CD4-positive, alpha-beta memory T cell (primary cell): ENCODE results near the gene RAD18. TPM values are rescaled to one million over a fixed set of nuclear protein-coding genes. Genes with fewer than 3 reads are reported as not detected.

Experiments used
- CTCF ChIA-PET: fragments of 350-600 bp; sonication (Branson Sonifier 250); formaldehyde crosslinking; loops from one replicate; lab custom pipeline; 2021; ENCODE audit warnings: inconsistent platforms; ENCODE audit not compliant: partially characterized antibody; lab: Charles Lee
- POLR2A ChIA-PET: fragments of 350-600 bp; sonication (Branson Sonifier 250); formaldehyde crosslinking; loops from one replicate; lab custom pipeline; 2021; ENCODE audit not compliant: partially characterized antibody; lab: Charles Lee
- DNase-seq, 5 donors: peaks; one replicate each; pipeline versions ENCODE4 v3.0.0 to v3.0.0-alpha.2; 2020 to 2022; ENCODE audit warnings: mixed read lengths in 1 of 5
- H3K27ac ChIP-seq: one replicate; pipeline ENCODE4 v1.7.0; 2013; ENCODE audit warnings: low read depth, low read length
- H3K27me3 ChIP-seq: 2 replicates; pipeline ENCODE4 v1.7.0; 2013; ENCODE audit warnings: mild to moderate bottlenecking, low read length, moderate library complexity; ENCODE audit not compliant: insufficient read depth
- H3K36me3 ChIP-seq: 2 replicates; pipeline ENCODE4 v1.7.0; 2013; ENCODE audit warnings: mild to moderate bottlenecking, low read length, moderate library complexity; ENCODE audit not compliant: insufficient read depth
- H3K4me1 ChIP-seq: 2 replicates; pipeline ENCODE4 v1.7.0; 2013; ENCODE audit warnings: mild to moderate bottlenecking, low read length, moderate library complexity; ENCODE audit not compliant: insufficient read depth
- H3K4me3 ChIP-seq, 2 donors: one replicate each; pipeline ENCODE4 v1.7.0; 2013; ENCODE audit warnings: low read length in 2 of 2, mild to moderate bottlenecking in 1 of 2
- H3K9me3 ChIP-seq, 2 donors: one replicate each; pipeline ENCODE4 v1.7.0; 2013; ENCODE audit warnings: low read length in 2 of 2, control low read depth in 1 of 2; ENCODE audit not compliant: control insufficient read depth in 1 of 2
- H3K27ac Mint-ChIP-seq, 7 donors: one replicate each; pipeline ENCODE4 v1.8.0; 2020 to 2021; ENCODE audit warnings: mixed read lengths in 7 of 7, mild to moderate bottlenecking in 6 of 7, inconsistent platforms in 3 of 7, moderate library complexity in 3 of 7
- H3K27me3 Mint-ChIP-seq, 2 donors: one replicate each; pipeline ENCODE4 v1.8.0; 2020 to 2021; ENCODE audit warnings: mixed read lengths in 2 of 2
- H3K36me3 Mint-ChIP-seq, 2 donors: one replicate each; pipeline ENCODE4 v1.8.0; 2020 to 2021; ENCODE audit warnings: mixed read lengths in 2 of 2, inconsistent platforms in 1 of 2, mild to moderate bottlenecking in 1 of 2
- H3K4me1 Mint-ChIP-seq, 4 donors: one replicate each; pipeline ENCODE4 v1.8.0; 2020 to 2021; ENCODE audit warnings: mixed read lengths in 4 of 4, mild to moderate bottlenecking in 1 of 4
- H3K4me3 Mint-ChIP-seq, 8 donors: one replicate each; pipeline ENCODE4 v1.8.0; 2020 to 2021; ENCODE audit warnings: mixed read lengths in 8 of 8, mild to moderate bottlenecking in 7 of 8, moderate library complexity in 6 of 8, inconsistent platforms in 3 of 8
- H3K9me3 Mint-ChIP-seq, 8 donors: one replicate each; pipeline ENCODE4 v1.8.0; 2020 to 2021; ENCODE audit warnings: mixed read lengths in 8 of 8, mild to moderate bottlenecking in 5 of 8, inconsistent platforms in 3 of 8, moderate library complexity in 1 of 8
- intact Hi-C: fragments of 100-400 bp; cut with micrococcal nuclease; formaldehyde crosslinking; loops from one replicate; pipeline ENCODE4 v1.15.1; 2023
- polyA plus RNA-seq, 2 donors: library from polyadenylated mRNA; unstranded; fragments of 300-500 nt; fragmentation: Illumina TruSeq; gene quantifications; one replicate each; pipeline ENCODE4 v1.2.3, GENCODE V29; 2021
- total RNA-seq, 2 experiments: library from RNA; stranded (reverse); gene quantifications; one replicate each; pipeline ENCODE4 v1.2.3, GENCODE V29; 2021

The RAD18 gene
- total and polyA plus RNA-seq, 4 experiments from 2014 or later: 11.9 to 17.6 (median 15.7) TPM

GRCh38 chr3:8992199-8992598, 28.9 kb upstream of the RAD18 start:
- Mint-ChIP-seq H3K27me3 (no peaks in the 10 kb centered on the region), H3K36me3 (no peaks in the 10 kb centered on the region), H3K4me1 (peaks cover 0 to 2% (median under 1%) of the 10 kb centered on the region in 4 donors), H3K27ac (no peak overlapping the region), H3K9me3 (no peaks in the 10 kb centered on the region), H3K4me3 (no peak overlapping the region)
- DNase-seq: no peak
- Histone ChIP-seq H3K36me3 (no peaks in the 10 kb centered on the region), H3K27me3 (no peaks in the 10 kb centered on the region), H3K9me3 (no peaks in the 10 kb centered on the region), H3K4me3 (no peak overlapping the region), H3K4me1 (no peaks in the 10 kb centered on the region), H3K27ac (no peak overlapping the region)
- POLR2A ChIA-PET: no interaction called here
- CTCF ChIA-PET: interaction anchor here (2.4 kb wide), 1 partner anchor 310 kb away, joined by 10 read pairs; no protein-coding TSS in a partner anchor
- intact Hi-C loops: no loop called here

GRCh38 chr3:8990266-8991215, 27.3 kb upstream of the RAD18 start:
- Histone ChIP-seq H3K36me3 (no peaks in the 10 kb centered on the region), H3K27ac (no peak overlapping the region), H3K4me3 (no peak overlapping the region), H3K9me3 (no peaks in the 10 kb centered on the region), H3K27me3 (no peaks in the 10 kb centered on the region), H3K4me1 (no peaks in the 10 kb centered on the region)
- H3K36me3 Mint-ChIP-seq: no peaks in the 10 kb centered on the region
- DNase-seq: no peak
- H3K4me1 Mint-ChIP-seq: peaks cover 0 to 2% (median under 1%) of the 10 kb centered on the region in 4 donors
- ChIA-PET CTCF (interaction anchor here (2.4 kb wide), 1 partner anchor 312 kb away, joined by 10 read pairs; no protein-coding TSS in a partner anchor), POLR2A (no interaction called here)
- no peaks in the 10 kb centered on the region for H3K9me3 Mint-ChIP-seq
- H3K27ac Mint-ChIP-seq: no peak overlapping the region
- H3K4me3 Mint-ChIP-seq: no peak overlapping the region
- no peaks in the 10 kb centered on the region for H3K27me3 Mint-ChIP-seq
- intact Hi-C loops: no loop called here

GRCh38 chr3:8988791-8989558, 25.7 kb upstream of the RAD18 start:
- DNase-seq: no peak
- H3K4me3 ChIP-seq: no peak overlapping the region
- Mint-ChIP-seq H3K9me3 (no peaks in the 10 kb centered on the region), H3K4me1 (peaks cover 0 to 2% (median under 1%) of the 10 kb centered on the region in 4 donors), H3K27ac (peak overlapping the region in 1 of 7 donors; percentile 10), H3K27me3 (no peaks in the 10 kb centered on the region), H3K4me3 (no peak overlapping the region), H3K36me3 (no peaks in the 10 kb centered on the region)
- no peaks in the 10 kb centered on the region for H3K27me3 ChIP-seq
- H3K4me1 ChIP-seq: no peaks in the 10 kb centered on the region
- no peaks in the 10 kb centered on the region for H3K36me3 ChIP-seq
- ChIA-PET POLR2A (interaction anchor here (1.4 kb wide), 1 partner anchor 191 kb away, joined by 4 read pairs; no protein-coding TSS in a partner anchor), CTCF (interaction anchor here (1.2 to 4.2 kb wide), 4 partner anchors 8 to 314 kb away, joined by 4 to 39 read pairs (median 8); no protein-coding TSS in a partner anchor)
- no peaks in the 10 kb centered on the region for H3K9me3 ChIP-seq
- no peak overlapping the region for H3K27ac ChIP-seq
- intact Hi-C loops: loop anchor here (1.0 to 2.0 kb wide), 2 partner anchors 18 to 313 kb away; no protein-coding TSS in a partner anchor

- H3K36me3 Mint-ChIP-seq: no peaks in the 10 kb centered on the region
- H3K9me3 Mint-ChIP-seq: no peaks in the 10 kb centered on the region
- no peaks in the 10 kb centered on the region for H3K27me3 Mint-ChIP-seq
- DNase-seq: no peak
- H3K4me1 Mint-ChIP-seq: peaks cover 0 to 2% (median under 1%) of the 10 kb centered on the region in 4 donors
- Histone ChIP-seq H3K4me1 (no peaks in the 10 kb centered on the region), H3K27me3 (no peaks in the 10 kb centered on the region), H3K9me3 (no peaks in the 10 kb centered on the region), H3K4me3 (no peak overlapping the region), H3K27ac (no peak overlapping the region), H3K36me3 (no peaks in the 10 kb centered on the region)
- H3K27ac Mint-ChIP-seq: peak overlapping the region in 1 of 7 donors; percentile 10
- POLR2A ChIA-PET: interaction anchor here (1.1 to 1.4 kb wide), 2 partner anchors 192 to 374 kb away, joined by 3 to 4 read pairs; partner anchors contain the start of gene THUMPD3
- CTCF ChIA-PET: interaction anchor here (0.6 to 4.2 kb wide), 8 partner anchors 8 to 320 kb away, joined by 3 to 39 read pairs (median 6); no protein-coding TSS in a partner anchor
- intact Hi-C loops: loop anchor here (1.0 to 2.0 kb wide), 2 partner anchors 18 to 314 kb away; no protein-coding TSS in a partner anchor
- peak overlapping the region in 1 of 8 donors; percentile 2 for H3K4me3 Mint-ChIP-seq
Measured at GRCh38 chr3:8988384-8988655, 25.0 kb upstream of the RAD18 start.

- H3K27ac Mint-ChIP-seq: peak overlapping the region in 1 of 7 donors; percentile 10
- H3K27me3 ChIP-seq: no peaks in the 10 kb centered on the region
Measured at GRCh38 chr3:8987645-8988383, 24.5 kb upstream of the RAD18 start.

DNA sequence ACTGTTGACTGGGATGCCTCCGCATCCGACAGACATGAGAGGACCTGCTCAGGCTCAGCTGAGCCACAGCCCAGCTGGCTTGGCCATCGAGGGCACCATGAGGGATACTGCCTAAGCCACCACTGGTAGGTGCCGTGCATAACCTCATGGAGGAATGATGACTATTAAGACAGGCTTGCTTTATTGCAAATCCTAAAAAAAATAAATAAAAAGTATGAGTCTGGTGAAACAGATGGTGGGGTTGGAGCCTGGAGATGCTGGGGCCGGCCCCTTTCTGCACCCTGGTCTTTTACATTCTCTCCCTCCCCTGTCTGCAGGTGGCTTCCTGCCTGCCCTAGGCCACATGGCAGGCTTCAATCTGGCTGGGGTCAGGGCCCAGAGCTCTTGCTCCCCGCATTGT, 24.0 kb upstream of the RAD18 start:
- no peak for DNase-seq
- Mint-ChIP-seq H3K4me1 (peaks cover 0 to 2% (median under 1%) of the 10 kb centered on the region in 4 donors), H3K27me3 (peaks cover 0 to 4% of the 10 kb centered on the region in 2 donors), H3K27ac (no peak overlapping the region), H3K36me3 (no peaks in the 10 kb centered on the region), H3K4me3 (no peak overlapping the region), H3K9me3 (no peaks in the 10 kb centered on the region)
- H3K4me3 ChIP-seq: no peak overlapping the region
- no peaks in the 10 kb centered on the region for H3K9me3 ChIP-seq
- no peak overlapping the region for H3K27ac ChIP-seq
- ChIA-PET POLR2A (interaction anchor here (1.1 kb wide), 1 partner anchor 376 kb away, joined by 3 read pairs; the partner anchor contains the start of gene THUMPD3), CTCF (interaction anchor here (0.5 to 4.2 kb wide), 12 partner anchors 9 to 450 kb away, joined by 3 to 39 read pairs (median 6); no protein-coding TSS in a partner anchor)
- intact Hi-C loops: no loop called here
- no peaks in the 10 kb centered on the region for H3K27me3 ChIP-seq
- no peaks in the 10 kb centered on the region for H3K36me3 ChIP-seq
- no peaks in the 10 kb centered on the region for H3K4me1 ChIP-seq

More at GRCh38 chr3:8987645-8988383, 24.5 kb upstream of the RAD18 start:
- Histone ChIP-seq H3K4me3 (no peak overlapping the region), H3K4me1 (no peaks in the 10 kb centered on the region), H3K36me3 (no peaks in the 10 kb centered on the region), H3K9me3 (no peaks in the 10 kb centered on the region), H3K27ac (no peak overlapping the region)
- Mint-ChIP-seq H3K36me3 (no peaks in the 10 kb centered on the region), H3K9me3 (no peaks in the 10 kb centered on the region), H3K4me3 (peak overlapping the region in 7 of 8 donors; percentile 2 to 73 (median 61)), H3K4me1 (peaks cover 0 to 2% (median under 1%) of the 10 kb centered on the region in 4 donors), H3K27me3 (peaks cover 0 to 2% of the 10 kb centered on the region in 2 donors)
- intact Hi-C loops: loop anchor here (1.0 to 2.0 kb wide), 2 partner anchors 17 to 314 kb away; no protein-coding TSS in a partner anchor
- ChIA-PET CTCF (interaction anchor here (0.6 to 4.2 kb wide), 11 partner anchors 9 to 320 kb away, joined by 3 to 39 read pairs (median 6); no protein-coding TSS in a partner anchor), POLR2A (interaction anchor here (1.1 to 1.4 kb wide), 2 partner anchors 192 to 375 kb away, joined by 3 to 4 read pairs; partner anchors contain the start of gene THUMPD3)
- DNase-seq: peak; percentile 38 to 58 (median 51)
